NCI-H2196 (cell line): Measurements from ENCODE around the gene HLA-DMA.
A peak's percentile ranks its signal among the peaks of the same experiment; 100 is the strongest.

ENCODE experiments used
- DNase-seq: peaks from one replicate; lab custom pipeline; 2025; ENCODE audit not compliant: unreplicated experiment; lab: John Stamatoyannopoulos, UW

The HLA-DMA gene

GRCh38 chr6:32974541-32975308 is 21.8 kb upstream of the HLA-DMA start:
- no peak for DNase-seq

DNA sequence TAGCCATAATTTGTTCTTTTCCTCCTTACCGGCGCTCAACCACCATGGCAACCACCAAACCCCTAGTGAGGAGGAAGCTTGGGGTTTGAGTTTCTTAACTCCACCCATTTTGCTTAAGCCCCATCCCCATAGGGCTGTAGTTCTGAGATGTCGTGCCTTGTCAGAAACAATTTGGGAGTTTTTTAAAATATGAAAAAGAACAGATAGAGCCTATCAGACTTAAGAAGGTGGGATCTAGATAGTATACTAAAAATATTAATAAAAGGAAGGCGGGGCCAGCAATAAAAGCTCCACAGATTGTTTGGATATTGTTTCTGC is 21.1 kb upstream of the HLA-DMA start:
- peak; percentile 15 for DNase-seq

DNA sequence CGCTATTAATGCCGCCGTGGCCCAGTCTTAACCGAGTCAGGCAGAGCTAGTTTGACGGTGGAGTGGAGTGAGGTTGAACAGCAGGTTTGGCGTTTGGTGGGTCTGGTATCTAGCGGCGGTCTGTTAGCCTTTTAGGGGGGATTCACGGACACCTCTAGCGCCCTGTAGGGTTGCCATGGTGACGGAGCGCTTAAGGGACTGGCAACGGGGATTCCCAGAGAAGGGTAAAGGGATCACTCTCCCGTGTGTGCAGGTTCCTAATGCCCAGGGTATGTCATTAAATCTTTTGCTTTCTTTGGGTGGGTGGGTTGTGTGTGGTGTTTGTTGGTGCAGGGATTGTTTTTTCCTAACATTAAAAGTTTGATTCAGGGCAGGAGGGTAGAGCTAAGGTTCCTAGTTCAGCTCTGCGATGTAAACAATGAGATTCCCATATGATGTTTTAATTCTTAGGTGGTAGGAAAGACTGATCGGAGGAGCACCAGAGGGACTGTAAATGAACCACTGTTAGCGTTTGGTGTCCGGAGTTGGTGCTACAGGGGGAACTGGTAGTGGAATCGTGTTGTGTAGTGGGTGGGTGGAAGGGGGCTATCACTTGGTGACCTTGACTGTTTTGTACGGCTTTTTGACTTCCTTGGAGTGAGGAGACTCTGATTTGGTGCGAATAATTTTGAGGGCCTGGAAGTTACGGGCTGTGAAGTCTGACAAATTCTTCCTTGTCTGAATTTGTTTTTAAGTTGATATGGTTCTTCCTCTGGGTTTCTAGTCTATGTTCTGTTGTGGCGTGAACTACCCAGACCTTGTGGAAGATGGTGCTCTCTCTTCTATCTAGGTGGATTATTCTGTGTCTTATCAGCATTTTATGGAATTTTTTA is 20.5 kb upstream of the HLA-DMA start:
- DNase-seq, result peak; percentile 46

GRCh38 chr6:32972353-32973143 is 19.7 kb upstream of the HLA-DMA start:
- peak; percentile 52 for DNase-seq

GRCh38 chr6:32971581-32972352 is 18.9 kb upstream of the HLA-DMA start:
- DNase-seq, result peak; percentile 100

DNA sequence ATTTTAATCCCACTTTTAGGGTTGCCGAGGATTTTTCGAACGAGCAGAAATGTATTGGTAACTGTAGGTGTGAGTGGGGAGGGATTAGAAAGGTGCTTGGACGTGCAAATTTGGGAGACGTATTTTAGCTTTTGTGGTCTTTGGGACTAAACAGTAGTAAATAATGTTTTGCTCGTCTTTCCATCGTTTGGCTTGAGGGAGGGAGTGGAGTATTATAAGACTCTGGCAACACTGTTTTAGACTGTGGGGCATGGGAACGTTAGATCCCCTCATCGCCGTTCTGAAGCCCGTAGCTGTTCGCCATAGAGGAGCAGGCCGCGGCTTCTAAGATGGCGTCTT is 18.3 kb upstream of the HLA-DMA start:
- no peak for DNase-seq

- DNase-seq, result peak; percentile 87
These were observed 17.7 kb upstream of the HLA-DMA start for GRCh38 chr6:32970413-32971241.

- DNase-seq, result peak; percentile 79
These were observed 17.0 kb upstream of the HLA-DMA start for GRCh38 chr6:32969685-32970412.

- DNase-seq, result peak; percentile 73
These were observed 16.2 kb upstream of the HLA-DMA start for GRCh38 chr6:32968867-32969684.

DNA sequence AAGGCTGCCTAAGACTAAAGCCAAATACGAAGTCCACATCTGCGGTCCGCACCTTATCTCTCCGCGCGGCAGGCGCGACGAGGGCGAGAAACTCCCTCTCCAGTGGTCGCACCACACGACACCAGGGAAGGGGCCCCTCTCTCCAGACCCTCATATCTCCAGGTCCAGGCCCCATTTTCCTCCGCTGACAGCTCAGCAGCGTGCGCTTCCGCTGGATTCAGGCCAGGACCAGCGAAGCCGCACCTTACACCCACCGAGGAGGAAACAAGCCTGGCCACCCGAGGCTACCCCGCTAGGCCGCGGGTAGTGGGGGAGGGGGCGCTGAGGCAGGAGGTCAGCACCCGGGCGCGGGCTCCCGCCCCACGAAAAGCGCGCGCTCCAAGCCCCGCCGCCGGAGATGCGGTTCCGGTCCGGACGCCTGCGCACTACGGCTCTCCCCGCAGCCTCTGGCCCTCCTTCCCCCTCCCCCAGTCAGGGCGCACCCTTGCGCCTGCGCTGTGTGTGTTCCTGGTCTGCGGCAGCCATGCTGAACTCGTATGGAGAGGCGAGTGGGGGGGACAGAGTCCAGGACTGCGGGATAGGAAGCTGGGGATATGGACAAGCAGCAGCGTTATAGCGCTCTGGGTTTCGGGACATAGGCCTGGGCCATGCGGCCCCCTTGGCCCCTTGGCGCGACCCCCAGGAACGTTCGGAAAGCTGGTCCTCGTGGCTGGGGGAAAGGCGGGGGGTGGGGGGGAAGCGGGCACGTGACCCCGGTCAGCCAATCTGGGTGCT is 15.4 kb upstream of the HLA-DMA start, which contains the start of gene BRD2:
Gene BRD2, plus strand, starts transcription at position 502 of the 774 bp plus-strand sequence. CDS start 4,305 bp downstream, outside the sequence.
- peak; percentile 95 for DNase-seq

DNA sequence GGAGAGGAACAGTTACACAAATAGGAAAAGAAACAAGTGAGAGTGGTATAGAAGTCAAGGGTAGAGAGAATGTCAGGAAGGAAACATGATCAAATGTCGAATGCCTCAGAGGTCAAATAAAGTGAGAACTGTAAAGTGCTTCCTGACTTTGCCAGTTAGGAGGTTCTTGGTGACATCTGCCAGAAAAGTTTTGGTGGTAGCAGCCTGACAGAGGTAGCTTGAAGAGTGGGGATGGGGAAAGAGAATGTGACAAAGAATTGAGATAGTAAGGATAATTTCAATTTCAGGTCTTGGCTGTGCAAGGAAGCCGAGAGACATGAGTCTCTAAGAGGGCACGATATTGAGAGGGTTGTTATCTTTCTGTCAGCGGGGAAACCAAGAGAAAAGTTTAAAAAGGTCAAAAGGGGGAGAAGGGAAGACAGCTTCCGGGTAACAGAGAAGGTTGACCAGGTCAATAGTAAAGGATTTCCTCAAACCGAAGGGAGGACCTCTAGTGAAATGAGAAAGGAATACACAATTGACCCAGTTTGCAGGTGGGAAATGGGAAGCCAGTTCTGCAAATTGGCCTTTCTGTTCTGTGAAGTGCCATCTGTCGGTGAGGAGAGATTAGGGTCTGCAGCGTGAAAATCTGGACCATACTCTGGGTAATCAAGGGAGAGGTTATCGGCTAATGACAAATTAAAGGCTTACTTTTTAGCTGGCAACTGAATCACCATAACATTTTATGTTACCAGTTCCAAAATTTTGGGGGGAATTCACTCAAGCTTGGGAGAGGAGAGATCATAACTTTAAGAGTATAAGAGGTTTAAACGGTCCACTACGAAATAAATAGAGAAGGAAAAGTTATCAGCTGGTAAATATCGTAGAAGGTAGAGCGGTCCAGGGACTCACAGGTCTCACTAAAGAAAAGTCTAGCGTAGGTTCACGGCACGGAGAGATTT is 14.5 kb upstream of the HLA-DMA start:
- peak; percentile 44 for DNase-seq

GRCh38 chr6:32964776-32965175 is 11.9 kb upstream of the HLA-DMA start:
- DNase-seq, result peak; percentile 17

- no peak for DNase-seq
These were observed 11.0 kb upstream of the HLA-DMA start for GRCh38 chr6:32963866-32964265.

- no peak for DNase-seq
These were observed 9.4 kb upstream of the HLA-DMA start for GRCh38 chr6:32962213-32962826.

GRCh38 chr6:32960563-32960962 is 7.7 kb upstream of the HLA-DMA start:
- DNase-seq, result no peak

GRCh38 chr6:32956176-32956575 is 3.3 kb upstream of the HLA-DMA start:
- no peak for DNase-seq
